ENCODE data around the gene CFAP54.
"Not testable (repeated sequence)": the region's sequence is repeated elsewhere in the genome, so short reads cannot be mapped to it uniquely, and the experiment has no call there.

CFAP54 gene

GRCh38 chr12:96652870-96653269 lies 163.5 kb downstream of the CFAP54 start:
- Histone ChIP-seq H2BK15ac (replicated peaks; ENCODE audit: low read depth) (peak overlapping the region; percentile 36), H4K8ac (ENCODE audit: low read depth, low read length) (no peak overlapping the region), H3K79me2 (ENCODE audit: control insufficient read depth, insufficient read depth, low read length) (no peaks in the 10 kb centered on the region), H3K36me3 (ENCODE audit: control insufficient read depth, insufficient read depth, low read length) (no peaks in the 10 kb centered on the region), H3K79me1 (ENCODE audit: low read length) (no peaks in the 10 kb centered on the region), H3K4me2 (ENCODE audit: low read length) (no peak overlapping the region), H3K18ac (ENCODE audit: low read length) (no peak overlapping the region), H3K4me1 (ENCODE audit: control insufficient read depth, low read depth, low read length) (no peaks in the 10 kb centered on the region), H3K27ac (ENCODE audit: low read depth, low read length) (no peak overlapping the region), H2AK5ac (ENCODE audit: low read length) (no peak overlapping the region), H3K4me3 (ENCODE audit: low read length) (no peak overlapping the region), H2BK5ac (ENCODE audit: low read length) (no peak overlapping the region), H2BK120ac (ENCODE audit: low read depth, low read length) (no peak overlapping the region), H3K9ac (ENCODE audit: low read length) (no peak overlapping the region), H3K27me3 (ENCODE audit: insufficient read depth, low read length, poor library complexity) (no peaks in the 10 kb centered on the region), H3K4ac (ENCODE audit: low read depth, low read length) (no peak overlapping the region), H3K23ac (ENCODE audit: low read length) (no peak overlapping the region), H3K56ac (ENCODE audit: low read length) (no peak overlapping the region), H4K5ac (ENCODE audit: low read length) (no peak overlapping the region)
- no CpG with 5 or more reads among the region's 2 CpGs for WGBS (ENCODE audit: extremely low coverage, insufficient coverage, low lambda C conversion rate)
- no peak for DNase-seq

- H3K23ac ChIP-seq (ENCODE audit: low read length) = no peak overlapping the region
- no peak overlapping the region for H4K5ac ChIP-seq (ENCODE audit: low read length)
- no peaks in the 10 kb centered on the region for H3K79me2 ChIP-seq (ENCODE audit: control insufficient read depth, insufficient read depth, low read length)
- H2BK5ac ChIP-seq (ENCODE audit: low read length) = no peak overlapping the region
- no CpG with 5 or more reads among the region's 1 CpG for WGBS (ENCODE audit: extremely low coverage, insufficient coverage, low lambda C conversion rate)
- no peak overlapping the region for H3K4ac ChIP-seq (ENCODE audit: low read depth, low read length)
- no peaks in the 10 kb centered on the region for H3K36me3 ChIP-seq (ENCODE audit: control insufficient read depth, insufficient read depth, low read length)
- no peaks in the 10 kb centered on the region for H3K79me1 ChIP-seq (ENCODE audit: low read length)
- no peaks in the 10 kb centered on the region for H3K4me1 ChIP-seq (ENCODE audit: control insufficient read depth, low read depth, low read length)
- no peak overlapping the region for H3K27ac ChIP-seq (ENCODE audit: low read depth, low read length)
- H2BK15ac ChIP-seq (replicated peaks; ENCODE audit: low read depth) = no peak overlapping the region
- DNase-seq = no peak
- no peak overlapping the region for H3K56ac ChIP-seq (ENCODE audit: low read length)
- H3K9ac ChIP-seq (ENCODE audit: low read length) = no peak overlapping the region
- no peak overlapping the region for H2BK120ac ChIP-seq (ENCODE audit: low read depth, low read length)
- no peak overlapping the region for H4K8ac ChIP-seq (ENCODE audit: low read depth, low read length)
- H3K4me3 ChIP-seq (ENCODE audit: low read length) = no peak overlapping the region
- no peak overlapping the region for H2AK5ac ChIP-seq (ENCODE audit: low read length)
- H3K4me2 ChIP-seq (ENCODE audit: low read length) = no peak overlapping the region
- H3K18ac ChIP-seq (ENCODE audit: low read length) = no peak overlapping the region
- no peaks in the 10 kb centered on the region for H3K27me3 ChIP-seq (ENCODE audit: insufficient read depth, low read length, poor library complexity)
Measured at GRCh38 chr12:96658075-96658474, 168.7 kb downstream of the CFAP54 start.

- no peak overlapping the region for H4K8ac ChIP-seq (ENCODE audit: low read depth, low read length)
- no peak overlapping the region for H3K23ac ChIP-seq (ENCODE audit: low read length)
- H2AK5ac ChIP-seq (ENCODE audit: low read length) = no peak overlapping the region
- no peaks in the 10 kb centered on the region for H3K4me1 ChIP-seq (ENCODE audit: control insufficient read depth, low read depth, low read length)
- no peak overlapping the region for H3K4ac ChIP-seq (ENCODE audit: low read depth, low read length)
- H3K27ac ChIP-seq (ENCODE audit: low read depth, low read length) = no peak overlapping the region
- no peak overlapping the region for H3K4me3 ChIP-seq (ENCODE audit: low read length)
- no peak overlapping the region for H2BK15ac ChIP-seq (replicated peaks; ENCODE audit: low read depth)
- no peaks in the 10 kb centered on the region for H3K79me1 ChIP-seq (ENCODE audit: low read length)
- WGBS (ENCODE audit: extremely low coverage, insufficient coverage, low lambda C conversion rate) = no CpG with 5 or more reads among the region's 4 CpGs
- no peak overlapping the region for H3K4me2 ChIP-seq (ENCODE audit: low read length)
- no peaks in the 10 kb centered on the region for H3K36me3 ChIP-seq (ENCODE audit: control insufficient read depth, insufficient read depth, low read length)
- no peaks in the 10 kb centered on the region for H3K79me2 ChIP-seq (ENCODE audit: control insufficient read depth, insufficient read depth, low read length)
- H3K18ac ChIP-seq (ENCODE audit: low read length) = no peak overlapping the region
- H2BK5ac ChIP-seq (ENCODE audit: low read length) = no peak overlapping the region
- no peaks in the 10 kb centered on the region for H3K27me3 ChIP-seq (ENCODE audit: insufficient read depth, low read length, poor library complexity)
- H3K9ac ChIP-seq (ENCODE audit: low read length) = no peak overlapping the region
- no peak for DNase-seq
- H2BK120ac ChIP-seq (ENCODE audit: low read depth, low read length) = no peak overlapping the region
- no peak overlapping the region for H4K5ac ChIP-seq (ENCODE audit: low read length)
- no peak overlapping the region for H3K56ac ChIP-seq (ENCODE audit: low read length)
Measured at GRCh38 chr12:96669786-96670185, 180.4 kb downstream of the CFAP54 start.

- no peak overlapping the region for H3K4me2 ChIP-seq (ENCODE audit: low read length)
- H2BK120ac ChIP-seq (ENCODE audit: low read depth, low read length) = no peak overlapping the region
- no peaks in the 10 kb centered on the region for H3K4me1 ChIP-seq (ENCODE audit: control insufficient read depth, low read depth, low read length)
- H3K4ac ChIP-seq (ENCODE audit: low read depth, low read length) = no peak overlapping the region
- no peak for DNase-seq
- no peak overlapping the region for H2BK5ac ChIP-seq (ENCODE audit: low read length)
- H3K9ac ChIP-seq (ENCODE audit: low read length) = no peak overlapping the region
- H3K56ac ChIP-seq (ENCODE audit: low read length) = no peak overlapping the region
- no peak overlapping the region for H4K8ac ChIP-seq (ENCODE audit: low read depth, low read length)
- WGBS (ENCODE audit: extremely low coverage, insufficient coverage, low lambda C conversion rate) = no CpG with 5 or more reads among the region's 3 CpGs
- no peak overlapping the region for H4K5ac ChIP-seq (ENCODE audit: low read length)
- no peak overlapping the region for H3K27ac ChIP-seq (ENCODE audit: low read depth, low read length)
- no peak overlapping the region for H3K4me3 ChIP-seq (ENCODE audit: low read length)
- no peaks in the 10 kb centered on the region for H3K79me1 ChIP-seq (ENCODE audit: low read length)
- no peak overlapping the region for H3K18ac ChIP-seq (ENCODE audit: low read length)
- no peak overlapping the region for H2AK5ac ChIP-seq (ENCODE audit: low read length)
- no peak overlapping the region for H2BK15ac ChIP-seq (replicated peaks; ENCODE audit: low read depth)
- no peaks in the 10 kb centered on the region for H3K36me3 ChIP-seq (ENCODE audit: control insufficient read depth, insufficient read depth, low read length)
- H3K79me2 ChIP-seq (ENCODE audit: control insufficient read depth, insufficient read depth, low read length) = no peaks in the 10 kb centered on the region
- no peak overlapping the region for H3K23ac ChIP-seq (ENCODE audit: low read length)
- H3K27me3 ChIP-seq (ENCODE audit: insufficient read depth, low read length, poor library complexity) = no peaks in the 10 kb centered on the region
Measured at GRCh38 chr12:96670334-96670899, 181.0 kb downstream of the CFAP54 start.

- H4K8ac ChIP-seq (ENCODE audit: low read depth, low read length); H3K23ac ChIP-seq (ENCODE audit: low read length); H3K4me3 ChIP-seq (ENCODE audit: low read length); H3K36me3 ChIP-seq (ENCODE audit: control insufficient read depth, insufficient read depth, low read length); H3K79me1 ChIP-seq (ENCODE audit: low read length); H3K4me2 ChIP-seq (ENCODE audit: low read length); DNase-seq; H2BK15ac ChIP-seq (replicated peaks; ENCODE audit: low read depth); H3K27ac ChIP-seq (ENCODE audit: low read depth, low read length); H3K27me3 ChIP-seq (ENCODE audit: insufficient read depth, low read length, poor library complexity); H2BK5ac ChIP-seq (ENCODE audit: low read length); H3K56ac ChIP-seq (ENCODE audit: low read length); H3K18ac ChIP-seq (ENCODE audit: low read length); H3K4me1 ChIP-seq (ENCODE audit: control insufficient read depth, low read depth, low read length); H3K79me2 ChIP-seq (ENCODE audit: control insufficient read depth, insufficient read depth, low read length); H3K9ac ChIP-seq (ENCODE audit: low read length); H3K4ac ChIP-seq (ENCODE audit: low read depth, low read length); H2AK5ac ChIP-seq (ENCODE audit: low read length); H2BK120ac ChIP-seq (ENCODE audit: low read depth, low read length); H4K5ac ChIP-seq (ENCODE audit: low read length): not testable (repeated sequence)
- no CpG with 5 or more reads among the region's 3 CpGs for WGBS (ENCODE audit: extremely low coverage, insufficient coverage, low lambda C conversion rate)
Measured at GRCh38 chr12:96675519-96675918, 186.1 kb downstream of the CFAP54 start.

- H3K36me3 ChIP-seq (ENCODE audit: control insufficient read depth, insufficient read depth, low read length) = no peaks in the 10 kb centered on the region
- H3K4ac ChIP-seq (ENCODE audit: low read depth, low read length) = no peak overlapping the region
- no peak overlapping the region for H3K56ac ChIP-seq (ENCODE audit: low read length)
- H3K27me3 ChIP-seq (ENCODE audit: insufficient read depth, low read length, poor library complexity) = no peaks in the 10 kb centered on the region
- H3K23ac ChIP-seq (ENCODE audit: low read length) = no peak overlapping the region
- H3K27ac ChIP-seq (ENCODE audit: low read depth, low read length) = no peak overlapping the region
- H3K18ac ChIP-seq (ENCODE audit: low read length) = no peak overlapping the region
- no peak overlapping the region for H3K4me3 ChIP-seq (ENCODE audit: low read length)
- no peak overlapping the region for H2BK15ac ChIP-seq (replicated peaks; ENCODE audit: low read depth)
- no peaks in the 10 kb centered on the region for H3K79me1 ChIP-seq (ENCODE audit: low read length)
- no peak overlapping the region for H3K9ac ChIP-seq (ENCODE audit: low read length)
- H4K8ac ChIP-seq (ENCODE audit: low read depth, low read length) = no peak overlapping the region
- no peak overlapping the region for H2BK120ac ChIP-seq (ENCODE audit: low read depth, low read length)
- no peak overlapping the region for H3K4me2 ChIP-seq (ENCODE audit: low read length)
- H3K79me2 ChIP-seq (ENCODE audit: control insufficient read depth, insufficient read depth, low read length) = no peaks in the 10 kb centered on the region
- H2AK5ac ChIP-seq (ENCODE audit: low read length) = no peak overlapping the region
- DNase-seq = no peak
- no CpG with 5 or more reads among the region's 1 CpG for WGBS (ENCODE audit: extremely low coverage, insufficient coverage, low lambda C conversion rate)
- no peak overlapping the region for H4K5ac ChIP-seq (ENCODE audit: low read length)
- H3K4me1 ChIP-seq (ENCODE audit: control insufficient read depth, low read depth, low read length) = no peaks in the 10 kb centered on the region
- no peak overlapping the region for H2BK5ac ChIP-seq (ENCODE audit: low read length)
Measured at GRCh38 chr12:96677363-96677762, 188.0 kb downstream of the CFAP54 start.

All from mesendoderm (in vitro differentiated cells).